HG03457 (cell line): ENCODE data around the gene NEDD4L.

Experiments
- ATAC-seq: cut with Tn5 transposase; IDR thresholded peaks from one replicate; pipeline ENCODE4 v1.9.1; 2021; ENCODE audit warnings: moderate number of reproducible peaks; ENCODE audit not compliant: unreplicated experiment

Gene NEDD4L

DNA sequence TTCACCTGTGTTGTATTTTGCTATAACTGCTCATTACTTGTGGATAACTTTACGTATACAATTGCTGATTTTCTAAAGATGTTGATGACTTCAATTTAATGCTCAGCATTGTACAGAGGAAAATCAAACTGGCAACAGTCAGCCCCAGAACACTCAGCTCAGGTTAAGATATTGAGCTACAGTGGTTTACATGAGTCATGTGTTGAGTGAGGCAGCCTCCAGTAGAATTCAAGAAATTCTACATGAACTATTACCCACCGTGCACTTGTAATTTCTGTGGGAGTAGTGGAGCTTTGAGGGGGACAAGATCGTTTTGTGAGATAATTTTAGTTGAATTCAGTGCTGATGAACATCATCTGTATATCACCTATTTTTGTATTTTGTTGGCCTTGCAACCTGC is 292.6 kb downstream of the NEDD4L start:
- ATAC-seq: no peak

GRCh38 chr18:58337285-58337684 is 293.3 kb downstream of the NEDD4L start:
- no peak for ATAC-seq

DNA sequence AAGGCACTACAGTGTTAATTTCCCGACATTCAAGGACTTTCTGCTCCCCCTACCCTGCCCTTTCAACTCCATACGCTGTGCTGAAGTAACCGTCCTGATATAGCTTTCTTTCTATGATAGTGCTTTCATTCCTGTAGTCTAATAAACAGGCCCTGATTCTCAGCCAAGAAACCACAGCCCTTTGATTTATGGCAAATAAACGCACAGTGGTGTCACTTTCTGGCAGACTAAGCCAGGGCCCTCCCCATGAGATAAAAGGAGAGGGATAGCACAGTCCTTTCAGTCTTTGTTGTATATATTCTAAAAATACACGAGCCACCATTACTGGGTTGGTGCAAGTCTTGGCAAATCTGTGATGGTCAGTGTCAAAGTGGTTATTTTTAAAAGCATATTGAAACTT is 293.7 kb downstream of the NEDD4L start:
- no peak for ATAC-seq

- ATAC-seq: no peak
Observed at GRCh38 chr18:58338141-58338540, 294.1 kb downstream of the NEDD4L start.

- ATAC-seq: no peak
Observed at GRCh38 chr18:58338961-58339592, 295.1 kb downstream of the NEDD4L start.

DNA sequence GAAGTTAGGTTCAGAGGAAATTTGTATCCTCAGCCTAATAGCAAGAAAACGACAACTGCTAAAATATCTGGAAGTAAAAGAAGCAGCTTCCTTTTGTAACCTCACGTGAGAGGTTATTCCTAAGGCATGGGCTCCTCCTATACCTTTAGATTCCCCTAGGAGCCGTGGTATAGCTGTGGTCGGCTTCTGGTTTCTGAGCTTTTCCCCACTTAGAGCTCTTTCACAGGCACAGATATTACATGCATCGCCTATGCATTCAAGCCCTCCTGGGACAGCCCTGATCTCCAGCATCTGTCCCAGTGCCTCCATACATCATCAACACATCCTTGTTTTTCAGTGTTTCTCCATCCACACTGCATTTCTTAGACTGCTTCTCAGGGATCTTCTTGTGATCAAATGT is 295.9 kb downstream of the NEDD4L start:
- no peak for ATAC-seq

DNA sequence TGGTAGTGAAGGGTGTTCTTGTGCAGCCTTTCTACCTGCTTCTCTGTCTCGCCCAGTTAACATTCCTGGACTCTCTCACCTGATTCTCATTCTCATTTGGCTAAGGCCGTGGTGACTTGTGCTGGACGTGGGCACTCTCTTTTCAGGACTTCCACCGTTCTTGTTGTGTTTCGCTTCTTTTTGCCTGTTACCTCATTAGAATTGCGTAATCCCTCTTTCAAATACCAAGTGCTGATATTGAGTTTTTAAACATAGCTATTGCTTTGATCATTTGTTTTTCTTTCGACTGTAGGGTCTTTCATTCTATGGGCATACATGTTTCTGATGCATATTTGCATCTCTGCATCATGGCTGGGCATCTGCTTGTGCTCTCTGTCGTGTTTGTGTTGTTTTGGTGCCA is 297.9 kb downstream of the NEDD4L start:
- no peak for ATAC-seq

DNA sequence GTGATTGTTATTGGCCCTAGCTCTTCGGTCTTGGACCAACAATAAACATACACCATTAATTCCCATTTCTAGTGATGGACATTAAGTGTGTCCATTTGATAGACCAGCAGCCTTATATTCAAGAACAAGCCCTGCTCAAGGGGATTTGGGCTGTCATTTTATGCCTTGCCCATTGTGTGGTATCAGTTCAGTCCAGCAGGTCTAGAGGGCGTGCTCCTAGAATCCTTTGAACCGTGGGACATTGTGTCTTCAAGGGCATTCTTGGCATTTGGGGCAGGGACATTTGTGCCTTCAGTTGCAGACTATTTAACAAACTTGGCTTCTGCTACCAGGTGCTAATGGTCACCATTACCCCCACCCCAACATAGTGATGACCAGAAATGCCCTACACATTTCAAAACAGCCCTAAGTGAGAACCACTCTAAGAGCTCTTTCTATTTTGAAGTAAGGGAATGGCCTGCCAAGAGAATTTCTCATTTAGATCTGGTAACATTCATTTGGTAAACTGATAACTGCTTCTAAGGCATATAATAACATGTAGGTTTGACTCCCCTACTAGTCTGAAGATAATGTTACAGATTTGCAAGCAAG is 300.1 kb downstream of the NEDD4L start:
- ATAC-seq: no peak

- ATAC-seq: no peak
Observed at GRCh38 chr18:58344861-58345463, 300.9 kb downstream of the NEDD4L start.

GRCh38 chr18:58345875-58346274 is 301.8 kb downstream of the NEDD4L start:
- no peak for ATAC-seq

DNA sequence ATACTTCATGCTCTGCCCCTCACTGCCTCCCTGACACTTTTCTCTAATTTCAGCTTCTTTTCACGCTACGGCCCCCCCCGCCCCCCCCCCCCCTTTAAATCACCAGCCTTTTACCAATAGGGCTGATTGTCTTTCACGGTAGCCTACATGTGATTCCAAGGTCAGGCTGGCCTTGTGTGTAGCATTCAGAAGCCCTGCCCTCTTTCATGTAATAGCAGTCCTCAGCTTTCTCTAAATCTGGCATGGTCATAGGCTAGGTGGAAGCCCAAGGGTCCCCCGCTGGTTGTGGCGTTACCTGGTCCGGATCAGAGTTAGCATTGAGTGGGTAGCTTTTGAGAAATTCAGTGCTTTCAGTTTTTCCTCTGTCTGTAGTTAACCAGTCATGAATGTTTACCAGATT is 303.1 kb downstream of the NEDD4L start:
- ATAC-seq: no peak

- ATAC-seq: no peak
Observed at GRCh38 chr18:58348517-58348916, 304.5 kb downstream of the NEDD4L start.

DNA sequence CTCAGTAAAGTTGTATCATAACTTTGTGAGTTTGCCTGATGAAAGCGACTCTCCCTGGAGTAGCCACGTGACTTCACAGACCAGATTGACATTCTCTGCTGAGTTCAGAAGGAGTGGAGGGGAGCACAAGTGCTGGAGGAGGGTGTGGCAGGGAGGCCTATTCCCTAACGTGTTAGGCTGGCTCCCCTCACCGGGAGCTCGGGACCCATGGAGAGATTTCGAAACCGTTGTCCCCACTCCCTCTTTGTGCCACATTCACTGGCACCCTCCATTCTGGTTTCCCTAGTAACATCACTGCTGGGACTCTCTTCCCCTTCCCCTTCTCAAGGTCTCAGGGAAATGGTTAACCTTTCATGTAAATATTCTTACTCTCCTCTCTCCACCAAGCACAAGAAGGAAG is 304.9 kb downstream of the NEDD4L start:
- no peak for ATAC-seq

- ATAC-seq: no peak
Observed at GRCh38 chr18:58349650-58350049, 305.6 kb downstream of the NEDD4L start.

DNA sequence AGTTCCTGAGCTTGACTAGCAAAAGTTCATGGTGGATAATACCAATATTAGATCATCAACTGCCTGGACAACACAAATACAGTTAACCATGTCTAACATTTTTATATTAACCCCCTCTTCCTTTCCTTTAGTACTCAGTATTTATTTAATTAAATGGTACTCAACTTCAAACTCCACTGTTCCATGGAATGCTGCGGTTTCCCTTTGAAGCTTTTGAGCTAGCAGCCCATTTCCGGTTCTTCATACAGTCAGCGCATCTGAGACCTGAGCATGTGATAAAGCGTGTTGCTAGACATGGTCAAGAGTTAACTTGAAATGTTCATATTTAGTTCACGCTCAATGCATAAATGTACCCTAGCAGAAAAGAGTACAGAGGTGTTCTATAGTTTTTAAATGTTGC is 306.5 kb downstream of the NEDD4L start:
- ATAC-seq: no peak

DNA sequence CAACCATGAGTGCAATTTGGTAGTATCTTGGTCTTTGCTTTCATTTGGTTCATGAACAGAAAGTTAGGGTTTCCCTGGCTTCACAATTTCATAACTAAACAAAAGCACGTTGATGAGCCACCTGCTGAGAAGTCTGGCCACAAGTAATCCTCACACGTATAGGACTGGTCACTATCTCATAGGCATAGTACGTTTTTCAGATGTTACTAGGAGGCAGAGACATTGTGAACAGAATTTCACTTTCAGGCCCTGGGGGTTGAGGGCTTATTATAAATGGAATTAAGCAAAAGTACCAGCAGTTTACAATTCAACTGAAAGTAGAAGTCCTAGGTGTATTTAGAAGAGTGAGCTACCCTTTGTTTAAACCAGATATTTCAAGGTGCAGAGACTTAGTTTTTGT is 307.8 kb downstream of the NEDD4L start:
- no peak for ATAC-seq

- no peak for ATAC-seq
Observed at GRCh38 chr18:58353581-58353980, 309.6 kb downstream of the NEDD4L start.

DNA sequence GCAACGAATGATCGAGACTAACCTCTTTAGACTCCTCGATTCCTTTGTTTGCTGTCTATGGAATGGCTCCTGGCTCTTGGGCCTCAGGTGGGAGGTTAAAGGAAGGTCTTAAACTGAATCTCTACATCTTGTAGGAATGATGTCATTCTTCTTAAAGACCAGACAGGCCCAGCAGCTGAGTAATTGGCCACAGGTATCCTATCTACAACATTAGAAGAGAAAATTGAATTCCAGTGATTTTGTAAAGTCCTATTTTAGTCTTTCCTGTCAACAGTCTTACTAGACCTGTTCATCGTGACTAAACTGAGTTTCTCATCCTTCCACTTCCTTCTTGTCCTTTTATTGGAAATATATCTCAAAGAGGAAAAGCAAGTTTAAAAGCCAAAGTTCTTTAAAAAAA is 310.0 kb downstream of the NEDD4L start:
- no peak for ATAC-seq

GRCh38 chr18:58354791-58355190 is 310.8 kb downstream of the NEDD4L start:
- ATAC-seq: no peak

- no peak for ATAC-seq
Observed at GRCh38 chr18:58355243-58355642, 311.2 kb downstream of the NEDD4L start.

GRCh38 chr18:58359218-58359617 is 315.2 kb downstream of the NEDD4L start:
- ATAC-seq: no peak

GRCh38 chr18:58359620-58360019 is 315.6 kb downstream of the NEDD4L start:
- ATAC-seq: no peak

DNA sequence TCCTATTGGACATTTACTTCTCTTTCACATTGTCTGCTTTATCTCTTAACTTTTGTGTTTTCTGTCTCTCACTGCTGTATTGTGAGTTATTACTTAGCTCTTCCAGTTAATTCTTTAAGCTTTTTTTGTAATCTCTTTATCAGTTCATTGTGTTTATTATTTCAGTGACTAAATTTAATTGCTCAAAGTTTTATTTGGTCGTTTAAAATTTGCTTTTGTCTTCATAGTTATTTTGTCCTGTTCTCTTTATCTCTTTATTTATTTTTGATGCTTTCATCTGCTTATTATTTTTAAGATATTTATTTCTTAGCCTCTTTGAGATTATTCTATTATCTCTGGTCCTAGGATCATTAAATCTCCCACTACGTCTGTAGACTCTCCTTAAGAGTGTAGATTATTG is 316.3 kb downstream of the NEDD4L start:
- no peak for ATAC-seq
